ENCODE measurements around the gene PSEN2. TPM values are rescaled to one million over a fixed set of nuclear protein-coding genes. Genes with fewer than 3 reads are reported as not detected.

PSEN2 gene
- polyA plus RNA-seq, 1 donor (not counting 4 experiments of a cell fraction or from before 2014, with no cell fraction given) = 9.5 TPM

DNA sequence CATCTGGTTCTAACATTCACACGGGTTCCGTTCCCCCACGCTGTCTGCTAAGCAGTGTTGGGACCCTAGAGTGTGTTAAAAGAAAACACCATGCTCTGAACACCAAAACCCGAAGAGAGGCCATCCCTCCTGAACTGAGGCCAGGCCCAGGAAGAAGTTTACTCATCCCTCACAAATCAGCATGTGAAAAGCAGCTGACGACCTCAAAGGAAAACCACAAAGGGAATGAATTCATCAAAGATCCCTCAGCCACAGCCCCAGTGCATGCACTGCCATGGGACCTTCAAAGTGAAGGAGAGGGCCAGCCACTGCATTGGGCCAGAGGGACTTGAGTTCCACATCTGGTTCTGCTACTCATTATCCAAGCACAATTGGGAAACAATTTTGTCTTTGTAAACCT lies 7.0 kb upstream of the PSEN2 start:
- DNase-seq (ENCODE audit: low read depth, low spot score) = no peak
- H3K4me2 ChIP-seq (ENCODE audit: control insufficient read depth, extremely low read depth, insufficient read depth, low read depth, low read length) = peak overlapping the region; percentile 33

DNA sequence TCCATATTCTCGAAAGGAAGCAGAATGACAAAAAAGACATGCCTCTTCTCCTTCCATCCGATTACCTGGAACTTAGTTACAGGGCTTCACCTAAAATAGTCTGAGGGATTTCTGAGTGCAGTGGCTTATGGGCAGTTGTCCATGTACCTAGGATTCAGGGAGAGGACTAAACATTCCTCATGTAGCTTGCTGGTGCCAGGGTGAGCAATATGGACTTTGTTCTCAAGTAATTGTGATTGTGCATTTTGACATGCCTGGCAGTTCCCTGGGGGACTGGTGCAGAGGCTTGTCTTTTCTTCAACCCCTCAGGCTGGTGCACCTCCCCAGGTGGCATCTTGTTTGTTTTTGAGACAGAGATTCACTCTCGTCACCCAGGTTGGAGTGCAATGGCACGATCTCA lies 6.1 kb upstream of the PSEN2 start:
- Histone ChIP-seq H3K9me3 (ENCODE audit: control insufficient read depth, low read depth, low read length) (no peaks in the 10 kb centered on the region), H3K27ac (ENCODE audit: control insufficient read depth, insufficient read depth, low read length) (no peak overlapping the region), H3K27me3 (ENCODE audit: control insufficient read depth, extremely low read depth, insufficient read depth, low read length) (no peaks in the 10 kb centered on the region), H3K9me1 (ENCODE audit: control insufficient read depth, extremely low read depth, insufficient read depth, low read length) (no peaks in the 10 kb centered on the region), H3K4me3 (ENCODE audit: control insufficient read depth in 2 of 3, extremely low read depth in 1 of 3, insufficient read depth in 2 of 3, low read depth in 1 of 3, low read length in 3 of 3) (no peak overlapping the region), H4K20me1 (ENCODE audit: control insufficient read depth, extremely low read depth, insufficient read depth, low read length) (no peaks in the 10 kb centered on the region), H3K4me1 (ENCODE audit: control insufficient read depth, extremely low read depth, insufficient read depth, low read length) (peaks cover 23% of the 10 kb centered on the region), H3K79me2 (ENCODE audit: control insufficient read depth, insufficient read depth, low read length) (no peaks in the 10 kb centered on the region), H3K36me3 (ENCODE audit: control insufficient read depth in 2 of 2, extremely low read depth in 1 of 2, insufficient read depth in 2 of 2, low read length in 2 of 2) (no peaks in the 10 kb centered on the region), H2AFZ (ENCODE audit: control insufficient read depth, low read length) (no peak overlapping the region), H3K9ac (ENCODE audit: control insufficient read depth, extremely low read depth, insufficient read depth, low read length) (no peak overlapping the region), H3K4me2 (ENCODE audit: control insufficient read depth, extremely low read depth, insufficient read depth, low read depth, low read length) (no peak overlapping the region)
- FAIRE-seq = no peak
- dilution Hi-C loops (cut with MboI; ENCODE audit: extremely low pct_ligation_motif_present, low sequenced_read_pairs) = no loop called here
- TF ChIP-seq, protein P1, sequence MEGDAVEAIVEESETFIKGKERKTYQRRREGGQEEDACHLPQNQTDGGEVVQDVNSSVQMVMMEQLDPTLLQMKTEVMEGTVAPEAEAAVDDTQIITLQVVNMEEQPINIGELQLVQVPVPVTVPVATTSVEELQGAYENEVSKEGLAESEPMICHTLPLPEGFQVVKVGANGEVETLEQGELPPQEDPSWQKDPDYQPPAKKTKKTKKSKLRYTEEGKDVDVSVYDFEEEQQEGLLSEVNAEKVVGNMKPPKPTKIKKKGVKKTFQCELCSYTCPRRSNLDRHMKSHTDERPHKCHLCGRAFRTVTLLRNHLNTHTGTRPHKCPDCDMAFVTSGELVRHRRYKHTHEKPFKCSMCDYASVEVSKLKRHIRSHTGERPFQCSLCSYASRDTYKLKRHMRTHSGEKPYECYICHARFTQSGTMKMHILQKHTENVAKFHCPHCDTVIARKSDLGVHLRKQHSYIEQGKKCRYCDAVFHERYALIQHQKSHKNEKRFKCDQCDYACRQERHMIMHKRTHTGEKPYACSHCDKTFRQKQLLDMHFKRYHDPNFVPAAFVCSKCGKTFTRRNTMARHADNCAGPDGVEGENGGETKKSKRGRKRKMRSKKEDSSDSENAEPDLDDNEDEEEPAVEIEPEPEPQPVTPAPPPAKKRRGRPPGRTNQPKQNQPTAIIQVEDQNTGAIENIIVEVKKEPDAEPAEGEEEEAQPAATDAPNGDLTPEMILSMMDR (optimal IDR thresholded peaks at IDR 0.05 in 1 of 3, IDR thresholded peaks at IDR 0.05 in 1 of 3, conservative IDR thresholded peaks at IDR 0.05 in 1 of 3; ENCODE audit: extremely low read depth in 1 of 3, insufficient read depth in 2 of 3, low read length in 3 of 3) = no peak
- no peak for TF ChIP-seq EZH2 (IDR thresholded peaks at IDR 0.05; ENCODE audit: low read length)
- DNase-seq (ENCODE audit: low read depth, low spot score) = no peak

More for the DNA sequence above, 7.0 kb upstream of the PSEN2 start:
- H3K9me3 ChIP-seq (ENCODE audit: control insufficient read depth, low read depth, low read length) = no peaks in the 10 kb centered on the region
- FAIRE-seq = peak; percentile 63
- no peak overlapping the region for H3K9ac ChIP-seq (ENCODE audit: control insufficient read depth, extremely low read depth, insufficient read depth, low read length)
- no peak overlapping the region for H3K4me3 ChIP-seq (ENCODE audit: control insufficient read depth in 2 of 3, extremely low read depth in 1 of 3, insufficient read depth in 2 of 3, low read depth in 1 of 3, low read length in 3 of 3)
- H3K36me3 ChIP-seq (ENCODE audit: control insufficient read depth in 2 of 2, extremely low read depth in 1 of 2, insufficient read depth in 2 of 2, low read length in 2 of 2) = no peaks in the 10 kb centered on the region
- H2AFZ ChIP-seq (ENCODE audit: control insufficient read depth, low read length) = peak overlapping the region; percentile 21
- no peak overlapping the region for H3K27ac ChIP-seq (ENCODE audit: control insufficient read depth, insufficient read depth, low read length)
- no peaks in the 10 kb centered on the region for H4K20me1 ChIP-seq (ENCODE audit: control insufficient read depth, extremely low read depth, insufficient read depth, low read length)
- dilution Hi-C loops (cut with MboI; ENCODE audit: extremely low pct_ligation_motif_present, low sequenced_read_pairs) = no loop called here
- no peak for TF ChIP-seq EZH2 (IDR thresholded peaks at IDR 0.05; ENCODE audit: low read length)
- TF ChIP-seq, protein P1 (optimal IDR thresholded peaks at IDR 0.05 in 1 of 3, IDR thresholded peaks at IDR 0.05 in 1 of 3, conservative IDR thresholded peaks at IDR 0.05 in 1 of 3; ENCODE audit: extremely low read depth in 1 of 3, insufficient read depth in 2 of 3, low read length in 3 of 3) = no peak
- peaks cover 23% of the 10 kb centered on the region for H3K4me1 ChIP-seq (ENCODE audit: control insufficient read depth, extremely low read depth, insufficient read depth, low read length)
- no peaks in the 10 kb centered on the region for H3K79me2 ChIP-seq (ENCODE audit: control insufficient read depth, insufficient read depth, low read length)
- no peaks in the 10 kb centered on the region for H3K27me3 ChIP-seq (ENCODE audit: control insufficient read depth, extremely low read depth, insufficient read depth, low read length)
- no peaks in the 10 kb centered on the region for H3K9me1 ChIP-seq (ENCODE audit: control insufficient read depth, extremely low read depth, insufficient read depth, low read length)
